Stimulated activated CD8-positive, alpha-beta memory T cell treated with anti-CD3 and anti-CD28 coated beads, Interleukin-7, amount 100 ng/mL, for 24 hours (primary cell): ENCODE data around the gene HSD17B13.
"Not testable (repeated sequence)": the region's sequence is repeated elsewhere in the genome, so short reads cannot be mapped to it uniquely, and the experiment has no call there.

Experiments used
- DNase-seq: peaks from one replicate; pipeline ENCODE4 v3.0.0-alpha.2; 2020; ENCODE audit warnings: low read depth

HSD17B13 gene

DNA sequence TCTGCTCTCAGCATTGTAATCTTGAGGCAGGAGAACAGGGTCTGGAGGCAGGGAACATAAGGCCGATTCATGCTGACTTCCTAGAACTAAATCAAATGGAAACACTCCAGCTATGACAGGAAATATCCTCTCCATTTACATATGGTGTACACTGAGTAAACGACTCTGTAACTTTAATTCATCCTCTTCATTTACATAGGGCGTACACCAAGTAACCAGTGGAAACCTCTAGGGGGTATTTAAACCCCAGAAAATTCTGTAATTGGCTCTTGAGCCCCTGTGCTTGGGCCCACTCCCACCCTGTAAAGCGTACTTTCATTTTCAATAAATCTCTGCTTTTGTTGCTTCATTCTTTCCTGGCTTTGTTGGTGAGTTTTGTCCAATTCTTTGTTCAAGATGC is 7.7 kb downstream of the HSD17B13 start:
- DNase-seq: not testable (repeated sequence)

DNA sequence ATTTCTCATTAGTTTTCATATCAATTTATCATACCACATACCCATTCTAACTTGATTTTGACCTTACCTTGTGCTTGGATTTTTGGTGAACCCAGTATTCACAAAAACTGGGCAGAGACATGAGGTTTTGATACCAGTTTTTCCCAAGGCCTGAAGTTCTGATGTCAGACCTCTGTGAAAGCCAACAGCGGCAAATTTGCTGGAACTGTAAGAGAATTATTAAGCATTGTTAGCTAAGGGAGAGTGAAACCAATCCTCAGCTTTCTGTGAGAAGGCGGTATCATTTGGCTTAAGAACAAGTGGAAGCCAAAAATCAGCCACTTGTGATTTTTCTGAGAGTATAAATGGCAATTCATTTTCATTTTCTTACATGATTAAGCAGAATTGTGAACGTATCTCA is 8.9 kb downstream of the HSD17B13 start:
- no peak for DNase-seq

DNA sequence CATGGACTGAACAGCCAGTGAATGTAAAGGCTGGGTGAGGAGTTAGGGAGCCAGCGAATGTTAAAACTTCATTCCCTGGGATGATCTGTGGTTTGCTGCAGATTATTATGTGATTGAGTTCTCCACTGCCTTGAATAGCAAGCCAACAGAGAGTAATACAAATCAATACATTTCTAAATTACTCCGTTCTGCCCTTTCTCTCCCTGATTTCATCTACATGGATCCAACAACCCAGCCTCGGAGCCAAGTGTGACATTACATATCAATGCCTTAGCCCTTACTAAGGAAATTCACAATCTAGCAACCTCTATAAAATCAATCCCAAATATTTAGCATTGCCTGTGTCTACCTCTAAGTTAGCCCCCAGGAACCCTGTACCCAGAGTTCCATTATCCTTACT is 11.0 kb downstream of the HSD17B13 start:
- no peak for DNase-seq

DNA sequence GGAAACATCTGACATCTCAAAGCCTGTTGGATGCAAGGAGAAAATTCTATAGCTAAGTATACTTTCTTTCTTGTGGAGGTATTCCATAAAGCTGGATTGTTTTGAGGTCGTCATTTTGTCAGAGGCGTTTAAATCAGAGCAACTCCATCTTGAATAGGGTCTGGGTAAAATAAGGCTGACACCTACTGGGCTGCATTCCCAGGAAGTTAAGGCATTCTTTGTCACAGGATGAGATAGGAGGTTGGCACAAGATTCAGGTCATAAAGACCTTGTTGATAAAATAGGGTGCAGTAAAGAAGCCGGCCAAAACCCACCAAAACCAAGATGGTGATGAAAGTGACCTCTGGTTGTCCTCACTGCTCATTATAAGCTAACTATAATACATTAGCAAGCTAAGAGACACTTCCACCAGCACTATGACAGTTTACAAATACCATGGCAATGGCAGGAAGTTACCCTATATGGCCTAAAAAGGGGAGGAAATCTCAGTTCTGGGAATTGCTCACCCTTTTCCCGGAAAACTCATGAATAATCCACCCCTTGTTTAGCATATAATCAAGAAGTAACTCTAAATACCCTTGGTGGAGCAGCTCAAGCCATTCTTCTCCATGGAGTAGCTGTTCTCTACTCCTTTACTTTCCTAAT is 11.9 kb downstream of the HSD17B13 start:
- DNase-seq: no peak

- DNase-seq: no peak
Observed at GRCh38 chr4:87309625-87310024, 13.1 kb downstream of the HSD17B13 start.

DNA sequence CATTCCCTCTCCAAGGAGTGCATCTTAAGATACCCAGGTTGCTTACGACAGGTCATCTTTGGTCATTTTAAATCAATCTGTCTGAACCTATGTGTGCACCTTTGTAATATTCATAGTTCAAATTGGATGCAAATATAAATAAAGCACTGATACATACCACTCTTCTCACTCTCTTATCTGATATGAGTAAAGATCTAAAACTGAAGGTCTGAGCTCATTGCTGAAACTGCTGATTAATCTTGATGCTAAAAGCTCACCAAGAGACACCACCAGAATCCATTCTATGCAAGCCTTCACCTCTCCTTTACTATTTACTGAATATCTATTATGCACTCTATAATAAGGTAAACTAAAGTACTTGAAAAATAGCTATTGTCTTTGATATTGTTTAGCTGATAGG is 16.6 kb downstream of the HSD17B13 start:
- DNase-seq: no peak

GRCh38 chr4:87305562-87305961 is 17.1 kb downstream of the HSD17B13 start:
- DNase-seq: no peak

- DNase-seq: no peak
Observed at GRCh38 chr4:87304745-87305432, 17.8 kb downstream of the HSD17B13 start.

DNA sequence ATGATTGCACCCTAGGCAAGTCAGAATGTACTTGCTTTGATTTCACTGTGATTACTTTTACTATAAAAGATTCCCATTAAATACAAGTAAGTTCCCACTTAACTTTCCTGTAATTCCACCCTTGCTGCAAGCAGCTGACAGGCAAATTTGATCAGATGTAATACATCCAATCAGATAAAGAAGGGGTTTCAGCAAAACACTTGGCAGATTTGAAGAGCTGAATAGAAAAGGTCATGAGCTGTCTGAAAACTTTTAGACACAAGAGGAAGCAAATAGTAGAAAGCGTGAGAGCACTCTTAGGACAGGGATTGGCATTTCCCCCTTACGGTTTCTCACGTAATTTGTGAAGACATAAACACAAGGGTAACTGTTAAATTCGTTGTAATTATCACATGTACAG is 22.8 kb downstream of the HSD17B13 start:
- no peak for DNase-seq

- DNase-seq: no peak
Observed at GRCh38 chr4:87298362-87298761, 24.3 kb downstream of the HSD17B13 start.

DNA sequence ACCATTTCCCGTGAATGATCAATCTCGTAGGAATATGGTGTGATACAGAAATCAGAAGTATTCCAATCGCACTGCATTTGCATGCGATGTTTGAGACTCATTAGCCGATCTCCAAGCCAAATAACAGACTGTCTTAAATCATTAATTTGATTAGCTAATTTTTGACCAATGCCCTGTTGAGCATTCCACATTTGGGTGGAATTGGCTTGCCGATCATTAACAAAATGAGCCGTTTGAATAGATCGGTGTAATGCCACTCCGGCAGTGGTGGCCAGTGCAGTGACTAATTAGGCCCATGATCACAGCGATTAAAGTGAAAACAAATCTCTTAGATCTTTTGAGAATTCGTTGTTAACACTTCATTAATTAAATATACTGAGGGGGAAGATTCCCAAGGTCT is 27.8 kb downstream of the HSD17B13 start:
- not testable (repeated sequence) for DNase-seq

GRCh38 chr4:87293889-87294288 is 28.8 kb downstream of the HSD17B13 start:
- DNase-seq: not testable (repeated sequence)

DNA sequence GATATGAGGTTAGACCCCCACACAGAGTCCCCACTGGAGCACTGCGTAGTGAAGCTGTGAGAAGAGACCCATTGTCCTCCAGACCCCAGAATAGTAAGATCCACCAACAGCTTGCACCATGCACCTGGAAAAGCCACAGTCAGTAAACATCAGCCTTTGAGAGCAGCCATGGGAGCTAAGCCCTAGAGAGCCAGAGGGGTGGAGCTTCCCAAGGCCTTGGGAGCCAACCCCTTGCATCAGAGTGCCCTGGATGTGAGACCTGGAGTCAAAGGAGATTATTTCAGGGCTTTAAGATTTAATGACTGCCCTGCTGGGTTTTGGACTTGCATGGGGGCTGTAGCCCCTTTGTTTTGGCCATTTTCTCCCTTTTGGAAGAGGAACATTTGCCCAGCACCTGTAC is 35.7 kb downstream of the HSD17B13 start:
- DNase-seq: no peak

DNA sequence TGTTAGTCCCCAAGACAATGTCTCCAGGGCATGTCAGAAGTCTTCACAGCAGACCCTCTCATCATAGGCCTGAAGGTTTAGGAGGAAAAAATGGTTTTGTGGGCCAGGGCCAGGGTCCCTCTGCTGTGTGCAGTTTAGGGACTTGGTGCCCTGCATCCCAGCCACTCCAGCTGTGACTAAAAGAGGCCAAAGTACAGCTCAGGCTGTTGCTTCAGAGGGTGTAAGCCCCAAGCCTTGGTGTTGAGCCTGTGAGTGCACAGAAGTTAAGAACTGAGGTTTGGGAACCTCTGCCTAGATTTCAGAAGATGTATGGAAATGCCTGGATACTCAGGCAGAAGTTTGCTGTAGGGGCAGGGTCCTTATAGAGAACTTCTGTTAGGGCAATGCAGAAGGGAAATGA is 38.4 kb downstream of the HSD17B13 start:
- DNase-seq: not testable (repeated sequence)

GRCh38 chr4:87283151-87283550 is 39.5 kb downstream of the HSD17B13 start:
- no peak for DNase-seq

DNA sequence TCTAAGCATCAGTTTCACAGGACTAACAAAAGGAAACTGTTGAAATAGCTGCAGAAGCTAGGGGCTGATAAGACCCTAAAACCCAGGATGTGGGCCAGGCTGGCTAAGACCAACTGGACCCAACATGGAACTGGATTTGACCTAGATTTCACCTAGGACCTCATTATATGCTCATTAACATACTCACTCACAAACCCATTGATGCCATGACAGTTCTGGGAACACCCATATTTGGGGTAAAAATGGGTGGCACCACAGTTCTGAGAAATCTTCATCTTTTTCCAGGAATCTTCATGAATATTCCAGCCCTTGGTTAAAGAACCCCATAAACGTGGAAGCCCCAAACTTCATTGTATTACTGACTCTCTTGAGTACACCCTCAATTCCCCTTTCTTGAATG is 41.1 kb downstream of the HSD17B13 start:
- no peak for DNase-seq

DNA sequence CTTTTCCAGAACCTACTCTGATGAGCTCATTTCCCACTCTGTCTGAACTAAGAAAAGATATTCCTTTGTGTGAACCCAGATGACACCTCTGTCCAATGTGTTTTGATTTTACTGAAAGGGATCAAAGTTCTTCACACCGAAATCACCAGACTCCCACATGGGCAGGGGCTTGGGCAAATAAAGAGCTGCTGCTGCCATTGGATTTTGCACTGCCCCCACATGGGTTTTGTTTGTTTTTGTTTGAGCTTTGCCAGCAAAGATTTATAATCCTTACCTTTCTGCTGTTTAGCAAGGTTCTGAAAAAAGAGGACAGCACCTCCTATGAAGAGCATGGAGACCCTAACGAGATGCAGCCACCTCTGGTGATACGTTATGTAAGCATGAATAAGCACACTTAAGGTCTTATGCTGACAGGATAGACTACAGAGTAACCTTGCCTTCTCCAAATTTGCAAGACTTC is 44.3 kb downstream of the HSD17B13 start:
- no peak for DNase-seq

GRCh38 chr4:87275311-87275710 is 47.4 kb downstream of the HSD17B13 start:
- DNase-seq: no peak

DNA sequence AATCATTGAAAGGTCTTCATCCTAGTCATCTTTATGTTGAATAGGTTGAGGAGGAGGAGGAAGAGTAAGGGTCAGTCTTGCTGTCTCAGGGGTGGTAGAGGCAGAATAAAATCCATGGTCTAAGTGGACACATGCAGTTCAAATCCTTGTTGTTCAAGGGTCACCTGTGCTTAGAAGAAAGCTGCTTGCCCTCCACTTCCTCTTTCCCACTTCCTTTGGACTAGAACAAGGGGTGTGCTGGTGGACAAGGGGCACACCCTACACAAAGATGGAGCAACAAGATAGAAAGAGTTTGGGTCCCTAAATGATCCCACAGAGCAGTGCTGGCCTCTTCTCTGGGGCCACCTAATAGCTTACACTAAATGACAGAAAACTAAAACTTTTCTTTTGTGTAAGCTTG is 47.9 kb downstream of the HSD17B13 start:
- no peak for DNase-seq

DNA sequence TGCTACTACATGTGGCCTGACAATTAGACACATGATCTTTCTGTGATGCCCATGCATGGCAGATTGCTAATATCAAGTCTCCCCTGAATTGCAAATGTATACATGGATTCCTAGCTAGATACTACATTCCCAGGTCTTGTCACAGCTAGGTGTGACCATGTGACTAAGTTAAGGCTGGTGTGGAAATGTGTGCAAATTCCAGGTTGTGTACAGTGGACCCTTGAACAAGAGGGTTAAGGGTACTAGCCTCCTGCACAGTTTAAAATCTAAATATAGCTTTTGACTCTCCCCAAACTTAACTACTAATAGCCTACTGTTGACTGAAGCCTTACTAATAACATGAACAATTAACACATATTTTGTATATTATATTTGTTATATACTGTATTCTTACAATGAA is 48.4 kb downstream of the HSD17B13 start:
- no peak for DNase-seq

- no peak for DNase-seq
Observed at GRCh38 chr4:87270825-87271224, 51.9 kb downstream of the HSD17B13 start.

- DNase-seq: no peak
Observed at GRCh38 chr4:87270144-87270543, 52.5 kb downstream of the HSD17B13 start.

DNA sequence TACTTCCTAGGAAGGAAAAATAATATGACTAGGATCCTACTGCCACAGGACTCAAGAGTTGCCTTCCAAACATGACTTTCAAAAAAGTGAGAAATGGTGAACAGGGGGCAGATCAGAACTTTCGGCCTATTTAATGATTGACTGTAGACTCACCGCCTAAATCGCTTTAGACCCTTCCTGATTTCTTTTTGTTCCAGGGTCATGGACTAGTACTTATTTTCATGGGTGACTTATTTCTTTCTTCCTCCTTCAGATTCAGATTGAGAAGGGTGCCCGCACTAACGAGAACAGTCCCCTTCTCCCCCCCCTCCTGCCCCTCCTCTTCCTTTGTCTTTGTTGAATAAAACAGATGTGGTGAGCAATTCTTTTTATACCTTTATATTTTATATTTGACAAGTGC is 54.3 kb downstream of the HSD17B13 start:
- DNase-seq: no peak

DNA sequence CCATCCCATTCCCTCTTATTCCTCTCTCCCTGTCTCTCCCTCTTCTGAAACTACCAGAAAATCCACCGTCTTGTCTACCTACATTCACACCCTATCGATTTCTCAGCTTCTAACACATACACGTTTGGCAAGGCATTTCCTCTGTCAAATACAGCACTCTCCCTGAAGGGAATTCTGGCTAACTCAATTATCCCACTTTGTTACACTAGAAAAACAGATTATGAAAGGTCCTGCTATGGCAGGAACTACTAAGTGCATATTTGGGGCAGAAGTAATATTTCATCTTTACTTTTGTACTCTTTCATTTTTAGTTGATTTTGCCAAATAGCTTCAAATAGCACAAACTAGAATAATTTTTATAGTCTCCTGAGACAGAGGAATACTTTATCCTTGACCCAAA is 55.7 kb downstream of the HSD17B13 start:
- DNase-seq: no peak
